Psoas muscle (tissue), 8 donors: ENCODE results near the gene KCP. TPM values are rescaled to one million over a fixed set of nuclear protein-coding genes. Genes with fewer than 3 reads are reported as not detected.

ENCODE experiments used
- ATAC-seq, 4 donors: fragments of 200-7000 bp; cut with Tn5 transposase; one replicate each; pipeline ENCODE4 v1.9.1; 2020; ENCODE audit warnings: moderate library complexity in 3 of 4, mild to moderate bottlenecking in 2 of 4
- DNase-seq, 2 donors: peaks; one replicate each; pipeline ENCODE4 v3.0.0-alpha.2; 2020
- H3K27ac ChIP-seq: fragments of 200-600 bp; one replicate; pipeline ENCODE4 v1.8.0; 2022
- H3K27me3 ChIP-seq, 3 donors: fragments of 200-600 bp in 1 of 3; one replicate each; pipeline versions ENCODE4 v1.6.1 to v1.8.0; 2013 to 2022; ENCODE audit warnings: low read length in 2 of 3, mild to moderate bottlenecking in 2 of 3, moderate library complexity in 1 of 3; ENCODE audit not compliant: insufficient read depth in 3 of 3
- H3K36me3 ChIP-seq, 2 donors: fragments of 200-600 bp in 1 of 2; one replicate each; pipeline versions ENCODE4 v1.6.1 to v1.8.0; 2013 to 2022; ENCODE audit warnings: low read depth in 1 of 2, mild to moderate bottlenecking in 1 of 2, moderate library complexity in 1 of 2; ENCODE audit not compliant: insufficient read depth in 1 of 2
- H3K4me1 ChIP-seq: fragments of 200-600 bp; one replicate; pipeline ENCODE4 v1.8.0; 2022
- H3K4me3 ChIP-seq: fragments of 200-600 bp; one replicate; pipeline ENCODE4 v1.8.0; 2022; ENCODE audit warnings: mild to moderate bottlenecking
- H3K9me3 ChIP-seq: fragments of 200-600 bp; one replicate; pipeline ENCODE4 v1.8.0; 2022
- CTCF ChIP-seq: fragments of 200-600 bp; IDR thresholded peaks from one replicate; pipeline ENCODE4 v1.8.0; 2022; ENCODE audit warnings: antibody characterized with exemption
- WGBS, 3 donors: extraction: QIAGEN DNeasy Blood & Tissue Kit; methylation state at CpG; one replicate each; pipeline versions ENCODE4 v1.1.6 to v1.1.7; 2013; 5-methylcytosine and 5-hydroxymethylcytosine counted together
- intact Hi-C, 2 donors: fragments of 100-400 bp; cut with DNase I; formaldehyde crosslinking; loops; one replicate each; pipeline versions ENCODE4 v1.11.0 to v1.14.2; 2022
- polyA plus RNA-seq, 3 donors: library from polyadenylated mRNA; stranded (reverse); fragments of 200-250 nt; gene quantifications; one replicate each; pipeline ENCODE4 v1.2.3, GENCODE V29; 2013
- total RNA-seq, 4 donors: library from RNA; stranded (reverse); fragmentation: NEBNext Ultra II Directional in 2 of 4; extraction: Animal tissue kit (Norgen Biotek cat#: 25700) in 2 of 4; gene quantifications; one replicate each; pipeline versions ENCODE4 v1.2.1 to v1.2.4, GENCODE V29; 2021 to 2023
- donor health status: healthy with polysubstance abuse.
- donor health status: DM: no; HTN: no; CAD: no; lungs with moderate emphysema.
- donor health status: Bipolar disorder and iron deficiency.
- donor health status: healthy.
- donor health status: DM: yes; HTN: yes; CAD: no.
- donor health status: DM: no; HTN: no; CAD: no.
- donor health status: DM: no; HTN: no; CAD: no.
- donor health status: DM: yes; HTN: yes; CAD: no.

The KCP gene
- total and polyA plus RNA-seq, 7 donors: 0.03 to 0.34 (median 0.15) TPM

DNA sequence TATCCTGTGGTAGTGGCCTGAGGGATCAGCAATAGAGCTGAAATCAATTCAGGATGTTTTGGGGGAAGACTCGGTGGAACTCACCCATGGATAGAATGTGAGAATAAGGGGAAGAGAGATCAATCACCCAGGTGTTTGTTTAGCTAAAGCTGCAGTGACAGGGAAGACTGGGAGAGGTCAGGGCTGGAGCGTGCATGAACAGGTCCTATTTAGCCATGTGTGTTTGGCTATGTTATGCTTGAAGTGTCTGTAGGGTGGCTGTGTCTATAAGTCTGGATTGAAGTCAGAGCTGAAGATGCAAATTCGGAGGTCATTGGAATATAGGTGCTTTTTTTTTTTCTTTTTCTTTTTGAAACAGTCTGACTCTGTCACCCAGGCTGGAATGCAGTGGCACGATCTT is 43.3 kb downstream of the KCP start:
- 88 to 91% (median 91%) methylated on average over 4 of the region's 4 CpGs for WGBS, 3 donors
- no peak overlapping the region for H3K27ac ChIP-seq
- intact Hi-C loops: no loop called here
- peaks cover 16% of the 10 kb centered on the region for H3K4me1 ChIP-seq
- peaks cover 0 to 8% of the 10 kb centered on the region in 2 donors for H3K36me3 ChIP-seq
- no peak for TF ChIP-seq CTCF
- DNase-seq (no peak), ATAC-seq (no peak)
- H3K4me3 ChIP-seq: no peak overlapping the region
- no peaks in the 10 kb centered on the region for H3K9me3 ChIP-seq
- H3K27me3 ChIP-seq: no peaks in the 10 kb centered on the region

DNA sequence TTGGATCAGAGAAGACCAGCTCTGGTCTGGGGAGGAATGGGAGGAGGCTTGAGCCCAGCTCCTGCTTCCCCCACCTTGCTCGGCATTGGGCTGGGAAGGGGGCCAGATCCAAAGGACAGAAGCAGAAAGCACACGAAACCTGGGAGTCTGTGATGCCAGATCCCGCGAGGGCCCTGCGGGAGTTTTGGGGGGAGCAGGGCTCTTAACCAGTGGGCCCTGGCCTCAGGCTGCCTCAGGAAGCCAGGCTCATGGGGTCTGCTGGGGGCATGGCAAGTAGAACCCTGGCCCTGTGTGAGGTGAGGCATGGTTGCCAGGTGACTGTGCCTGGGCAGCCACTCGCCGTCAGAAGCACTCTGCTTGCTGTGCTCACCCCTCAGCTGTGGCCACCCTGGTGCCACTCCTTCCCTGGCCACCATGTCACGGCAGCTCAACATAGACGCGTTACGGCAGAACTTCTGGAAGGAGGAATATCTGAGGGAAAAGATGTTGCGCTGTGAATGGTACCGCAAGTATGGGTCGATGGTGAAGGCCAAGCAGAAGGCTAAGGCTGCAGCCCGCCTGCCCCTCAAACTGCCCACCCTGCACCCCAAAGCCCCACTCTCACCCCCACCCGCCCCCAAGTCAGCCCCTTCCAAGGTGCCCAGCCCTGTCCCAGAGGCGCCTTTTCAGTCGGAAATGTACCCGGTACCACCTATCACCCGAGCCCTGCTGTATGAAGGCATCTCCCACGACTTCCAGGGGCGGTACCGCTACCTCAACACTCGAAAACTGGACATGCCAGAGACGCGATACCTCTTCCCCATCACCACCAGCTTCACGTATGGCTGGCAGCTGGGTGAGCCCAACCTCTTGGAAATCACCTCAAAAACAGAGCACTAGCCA is 44.3 kb downstream of the KCP start:
- TF ChIP-seq CTCF: no peak
- intact Hi-C loops: no loop called here
- Histone ChIP-seq H3K27me3 (no peaks in the 10 kb centered on the region), H3K36me3 (peaks cover 0 to 8% of the 10 kb centered on the region in 2 donors), H3K4me1 (peaks cover 22% of the 10 kb centered on the region), H3K4me3 (no peak overlapping the region), H3K27ac (no peak overlapping the region), H3K9me3 (no peaks in the 10 kb centered on the region)
- ATAC-seq (no peak), DNase-seq (peak in 1 of 2 donors; percentile 77)
- 91 to 95% (median 94%) methylated on average over 27 of the region's 27 CpGs for WGBS, 3 donors

- no peaks in the 10 kb centered on the region for H3K27me3 ChIP-seq
- peaks cover 0 to 8% of the 10 kb centered on the region in 2 donors for H3K36me3 ChIP-seq
- ATAC-seq (no peak), DNase-seq (peak in 1 of 2 donors; percentile 65)
- WGBS, 3 donors: 94 to 98% (median 94%) methylated on average over 12 of the region's 12 CpGs
- intact Hi-C loops: no loop called here
- H3K4me1 ChIP-seq: peaks cover 26% of the 10 kb centered on the region
- H3K4me3 ChIP-seq: no peak overlapping the region
- no peak overlapping the region for H3K27ac ChIP-seq
- H3K9me3 ChIP-seq: no peaks in the 10 kb centered on the region
- no peak for TF ChIP-seq CTCF
Observed at GRCh38 chr7:128865303-128865702, 45.2 kb downstream of the KCP start.

- DNase-seq (peak; percentile 31 to 65), ATAC-seq (peak in 3 of 4 donors; percentile 0 to 1 (median 1))
- H3K4me3 ChIP-seq: peak overlapping the region; percentile 79
- H3K4me1 ChIP-seq: peaks cover 37% of the 10 kb centered on the region
- H3K27ac ChIP-seq: peak overlapping the region; percentile 76
- TF ChIP-seq CTCF: peak; percentile 37
- H3K27me3 ChIP-seq: no peaks in the 10 kb centered on the region
- WGBS, 3 donors: 3 to 4% (median 3%) methylated on average over 6 of the region's 6 CpGs
- peaks cover 0 to 23% of the 10 kb centered on the region in 2 donors for H3K36me3 ChIP-seq
- intact Hi-C loops: no loop called here
- H3K9me3 ChIP-seq: no peaks in the 10 kb centered on the region
Observed at GRCh38 chr7:128863433-128863989, 47.0 kb downstream of the KCP start.
